Measurements from ENCODE around the gene STIM1.

DNA sequence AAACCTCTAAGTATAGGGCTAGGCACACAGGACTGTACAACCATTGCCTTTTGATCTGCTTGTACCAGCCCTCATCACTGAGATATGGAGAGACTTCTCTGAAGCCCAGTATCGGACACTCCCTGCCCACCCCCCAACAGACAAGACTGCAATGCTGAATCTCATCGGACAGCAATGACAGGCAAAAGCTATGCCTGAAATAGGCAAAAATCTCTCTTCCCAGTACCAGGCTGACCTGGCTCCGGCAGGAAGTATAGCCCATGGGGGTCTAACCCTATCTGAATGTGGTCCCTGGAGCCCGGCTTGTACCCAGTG lies 21.2 kb upstream of the STIM1 start:
- no peak for TF ChIP-seq CTCF (IDR thresholded peaks at IDR 0.05; ENCODE audit: low read length)
- TF ChIP-seq EZH2 (IDR thresholded peaks at IDR 0.05; ENCODE audit: borderline replicate concordance, low read length), result no peak

Data from OCI-LY1 (cell line).